RPMI8226 (cell line): Measurements from ENCODE around the gene SLC30A2.

Experiments
- DNase-seq: peaks from one replicate; pipeline ENCODE4 v3.0.0-alpha.2; 2015

SLC30A2 gene

GRCh38 chr1:26069941-26070295, 24.0 kb upstream of the SLC30A2 start:
- no peak for DNase-seq

- DNase-seq = no peak
Measured at GRCh38 chr1:26067432-26067911, 21.6 kb upstream of the SLC30A2 start, which contains the start of gene TRIM63. TSS of gene TRIM63 (minus strand) at chr1:26067630. CDS start at chr1:26067494, 136 bp downstream.

GRCh38 chr1:26066857-26067256, 20.9 kb upstream of the SLC30A2 start:
- DNase-seq = no peak

- no peak for DNase-seq
Measured at GRCh38 chr1:26066160-26066559, 20.2 kb upstream of the SLC30A2 start.

- no peak for DNase-seq
Measured at GRCh38 chr1:26064553-26064952, 18.6 kb upstream of the SLC30A2 start.

GRCh38 chr1:26060832-26061574, 15.1 kb upstream of the SLC30A2 start:
- no peak for DNase-seq

- no peak for DNase-seq
Measured at GRCh38 chr1:26059906-26060305, 14.0 kb upstream of the SLC30A2 start.

- DNase-seq = no peak
Measured at GRCh38 chr1:26058052-26058595, 12.2 kb upstream of the SLC30A2 start.

- DNase-seq = no peak
Measured at GRCh38 chr1:26057189-26057588, 11.3 kb upstream of the SLC30A2 start.

- DNase-seq = no peak
Measured at GRCh38 chr1:26055041-26055440, 9.1 kb upstream of the SLC30A2 start.

GRCh38 chr1:26053718-26054560, 8.0 kb upstream of the SLC30A2 start:
- no peak for DNase-seq

- DNase-seq = no peak
Measured at GRCh38 chr1:26050248-26050640, 4.3 kb upstream of the SLC30A2 start.

- DNase-seq = no peak
Measured at GRCh38 chr1:26049531-26050247, 3.8 kb upstream of the SLC30A2 start.

- DNase-seq = no peak
Measured at GRCh38 chr1:26047278-26047874, 1.5 kb upstream of the SLC30A2 start.

- no peak for DNase-seq
Measured at GRCh38 chr1:26046246-26047095, 553 bp upstream of the SLC30A2 start.

GRCh38 chr1:26044971-26045721, 772 bp downstream of the SLC30A2 start:
- DNase-seq = no peak

- DNase-seq = no peak
Measured at GRCh38 chr1:26044414-26044813, 1.5 kb downstream of the SLC30A2 start.

GRCh38 chr1:26043765-26044164, 2.2 kb downstream of the SLC30A2 start:
- no peak for DNase-seq

GRCh38 chr1:26041978-26042377, 3.9 kb downstream of the SLC30A2 start:
- DNase-seq = no peak

- DNase-seq = no peak
Measured at GRCh38 chr1:26041401-26041800, 4.5 kb downstream of the SLC30A2 start.

GRCh38 chr1:26038904-26039303, 7.0 kb downstream of the SLC30A2 start:
- no peak for DNase-seq
